SK-N-DZ (cell line): ENCODE data around the gene SYVN1. TPM values are rescaled to one million over a fixed set of nuclear protein-coding genes. Genes with fewer than 3 reads are reported as not detected.
"Not testable (repeated sequence)": the region's sequence is repeated elsewhere in the genome, so short reads cannot be mapped to it uniquely, and the experiment has no call there.

Source experiments
- DNase-seq: peaks from one replicate; pipeline ENCODE4 v3.0.0-alpha.2; 2015; ENCODE audit warnings: low spot score
- polyA plus RNA-seq, 2 experiments: library from polyadenylated mRNA; depleted of rRNA; stranded (reverse); fragments of >200 nt; gene quantifications; 2 replicates each; pipeline ENCODE4 v1.2.3, GENCODE V29; 2014

The SYVN1 gene
- polyA plus RNA-seq (2014; cell fraction: cytosol; rRNA removed), result 13.6 and 24.3 TPM in 2 replicates
- 30.5 and 38.6 TPM in 2 replicates for polyA plus RNA-seq (2014; cell fraction: nucleus; rRNA removed)

- DNase-seq, result peak; percentile 92
These were observed at the start of gene SYVN1 for GRCh38 chr11:65134240-65134951. TSS of gene SYVN1 (minus strand) at chr11:65134519. CDS start at chr11:65133601, 918 bp downstream.

GRCh38 chr11:65183201-65183891 is 49.0 kb upstream of the SYVN1 start:
- no peak for DNase-seq

- peak; percentile 29 for DNase-seq
These were observed 48.2 kb upstream of the SYVN1 start for GRCh38 chr11:65182258-65183170.

GRCh38 chr11:65181569-65182257 is 47.4 kb upstream of the SYVN1 start, which contains the start of gene CAPN1:
TSS of gene CAPN1 (plus strand) at chr11:65181928. CDS start at chr11:65182702, 774 bp downstream.
- DNase-seq, result peak; percentile 73

- peak; percentile 79 for DNase-seq
These were observed 46.7 kb upstream of the SYVN1 start for GRCh38 chr11:65180877-65181568.

- DNase-seq, result not testable (repeated sequence)
These were observed 40.3 kb upstream of the SYVN1 start for GRCh38 chr11:65174571-65175010.

GRCh38 chr11:65172600-65172999 is 38.3 kb upstream of the SYVN1 start:
- no peak for DNase-seq

GRCh38 chr11:65170058-65170534 is 35.8 kb upstream of the SYVN1 start, which contains the start of gene SPDYC:
TSS of gene SPDYC (plus strand) at chr11:65170233. CDS start at chr11:65171358, 1,125 bp downstream.
- DNase-seq, result peak; percentile 86

GRCh38 chr11:65169164-65169641 is 34.9 kb upstream of the SYVN1 start:
- no peak for DNase-seq

- no peak for DNase-seq
These were observed 33.3 kb upstream of the SYVN1 start for GRCh38 chr11:65167656-65168055.

- no peak for DNase-seq
These were observed 32.6 kb upstream of the SYVN1 start for GRCh38 chr11:65166893-65167292.

GRCh38 chr11:65165410-65166317 is 31.3 kb upstream of the SYVN1 start:
- no peak for DNase-seq

- no peak for DNase-seq
These were observed 29.4 kb upstream of the SYVN1 start for GRCh38 chr11:65163684-65164083.

GRCh38 chr11:65160643-65161042 is 26.3 kb upstream of the SYVN1 start:
- no peak for DNase-seq

- no peak for DNase-seq
These were observed 24.7 kb upstream of the SYVN1 start for GRCh38 chr11:65159012-65159411.

- DNase-seq, result no peak
These were observed 23.0 kb upstream of the SYVN1 start for GRCh38 chr11:65157336-65157735.

GRCh38 chr11:65156926-65157325 is 22.6 kb upstream of the SYVN1 start:
- DNase-seq, result no peak

GRCh38 chr11:65156256-65156655 is 21.9 kb upstream of the SYVN1 start:
- no peak for DNase-seq

GRCh38 chr11:65152122-65152521 is 17.8 kb upstream of the SYVN1 start:
- DNase-seq, result no peak
